ENCODE data around the gene RFESD. TPM values are rescaled to one million over a fixed set of nuclear protein-coding genes. Genes with fewer than 3 reads are reported as not detected.
"Not testable (repeated sequence)": the region's sequence is repeated elsewhere in the genome, so short reads cannot be mapped to it uniquely, and the experiment has no call there.

The RFESD gene
- total and polyA plus RNA-seq, 2 of the 8 experiments (the other 6 are each of a cell fraction or from before 2014, with no cell fraction given): 1.7 to 2.0 TPM

GRCh38 chr5:95632942-95633341 lies 13.6 kb upstream of the RFESD start:
- H3K4me1 ChIP-seq (replicated peaks in 1 of 4; ENCODE audit: control insufficient read depth in 3 of 4, insufficient read depth in 4 of 4, low read length in 3 of 4); H3K9ac ChIP-seq (replicated peaks in 1 of 4; ENCODE audit: extremely low read depth in 1 of 4, low read depth in 3 of 4, low read length in 3 of 4); H2BK120ac ChIP-seq (replicated peaks; ENCODE audit: low read depth, low read length); H3K23me2 ChIP-seq (ENCODE audit: low read depth, low read length); DNase-seq (ENCODE audit: low read depth in 1 of 2, low spot score in 2 of 2); H4K20me1 ChIP-seq (replicated peaks in 1 of 2; ENCODE audit: control insufficient read depth in 1 of 2, insufficient read depth in 2 of 2, low read length in 2 of 2); H3K27me3 ChIP-seq (replicated peaks in 1 of 4; ENCODE audit: control insufficient read depth in 3 of 4, extremely low read depth in 1 of 4, insufficient read depth in 3 of 4, low read length in 3 of 4); H3K79me1 ChIP-seq (ENCODE audit: low read depth, low read length); H2BK20ac ChIP-seq (ENCODE audit: low read length); H3K4ac ChIP-seq (replicated peaks; ENCODE audit: insufficient read length, low read depth, low read length); H2BK12ac ChIP-seq (ENCODE audit: low read depth, low read length); H2BK15ac ChIP-seq (ENCODE audit: low read length); H3K14ac ChIP-seq (ENCODE audit: insufficient read length); H3K18ac ChIP-seq (ENCODE audit: extremely low read depth, low read length); FAIRE-seq; CTCF ChIA-PET (ENCODE audit: partially characterized antibody); H4K5ac ChIP-seq (ENCODE audit: insufficient read length, low read depth, low read length); POLR2A ChIA-PET (ENCODE audit: partially characterized antibody); H2AK5ac ChIP-seq (ENCODE audit: low read depth, low read length); H4K8ac ChIP-seq (ENCODE audit: extremely low read depth, insufficient read depth, low read length); H3K36me3 ChIP-seq (ENCODE audit: control insufficient read depth in 2 of 4, insufficient read depth in 4 of 4, low read length in 3 of 4); H3K4me2 ChIP-seq (ENCODE audit: insufficient read depth in 1 of 2, low read depth in 2 of 2, low read length in 2 of 2); H3K4me3 ChIP-seq (ENCODE audit: extremely low read depth in 1 of 4, insufficient read depth in 2 of 4, low read depth in 3 of 4, low read length in 4 of 4); H3K23ac ChIP-seq (ENCODE audit: insufficient read length); H2BK5ac ChIP-seq (ENCODE audit: low read depth, low read length); H3K27ac ChIP-seq (ENCODE audit: low read depth, low read length); H3K79me2 ChIP-seq (ENCODE audit: control insufficient read depth in 1 of 2, insufficient read depth in 2 of 2, low read length in 2 of 2); H3K56ac ChIP-seq (replicated peaks; ENCODE audit: insufficient read length, low read depth, low read length); H4K91ac ChIP-seq (replicated peaks; ENCODE audit: insufficient read length, low read length); H2AFZ ChIP-seq (ENCODE audit: low read length): not testable (repeated sequence)
- WGBS, 2 experiments (ENCODE audit: extremely low coverage in 1 of 2, insufficient coverage in 1 of 2, insufficient read length in 1 of 2, insufficient replicate concordance in 2 of 2, low coverage in 1 of 2, low lambda C conversion rate in 2 of 2, missing lambda C conversion rate in 1 of 2): 94% methylated on average over 2 of the region's 2 CpGs; no CpG with 5 or more reads in 1 of the 2 experiments
- H3K9me3 ChIP-seq (ENCODE audit: insufficient read depth in 2 of 2, low read depth in 1 of 2, low read length in 1 of 2): peaks cover 11 to 17% of the 10 kb centered on the region in 2 experiments

Measured in H1 (cell line).